ENCODE results near the gene ARHGAP26. TPM values are rescaled to one million over a fixed set of nuclear protein-coding genes. Genes with fewer than 3 reads are reported as not detected.
A peak's percentile ranks its signal among the peaks of the same experiment; 100 is the strongest.

The ARHGAP26 gene
- polyA plus RNA-seq, 1 donor (not counting 4 experiments of a cell fraction or from before 2014, with no cell fraction given), result 3.9 TPM

GRCh38 chr5:142913728-142914338, 143.7 kb downstream of the ARHGAP26 start:
- Histone ChIP-seq H3K4me3 (ENCODE audit: control insufficient read depth in 2 of 3, extremely low read depth in 1 of 3, insufficient read depth in 2 of 3, low read depth in 1 of 3, low read length in 3 of 3) (no peak overlapping the region), H3K27me3 (ENCODE audit: control insufficient read depth, extremely low read depth, insufficient read depth, low read length) (no peaks in the 10 kb centered on the region), H3K4me1 (ENCODE audit: control insufficient read depth, extremely low read depth, insufficient read depth, low read length) (peaks cover 13% of the 10 kb centered on the region), H2AFZ (ENCODE audit: control insufficient read depth, low read length) (no peak overlapping the region), H3K27ac (ENCODE audit: control insufficient read depth, insufficient read depth, low read length) (no peak overlapping the region), H3K79me2 (ENCODE audit: control insufficient read depth, insufficient read depth, low read length) (no peaks in the 10 kb centered on the region), H4K20me1 (ENCODE audit: control insufficient read depth, extremely low read depth, insufficient read depth, low read length) (no peaks in the 10 kb centered on the region), H3K36me3 (ENCODE audit: control insufficient read depth in 2 of 2, extremely low read depth in 1 of 2, insufficient read depth in 2 of 2, low read length in 2 of 2) (peaks cover 0 to 6% of the 10 kb centered on the region in 2 experiments), H3K9ac (ENCODE audit: control insufficient read depth, extremely low read depth, insufficient read depth, low read length) (no peak overlapping the region), H3K4me2 (ENCODE audit: control insufficient read depth, extremely low read depth, insufficient read depth, low read depth, low read length) (peak overlapping the region; percentile 51), H3K9me1 (ENCODE audit: control insufficient read depth, extremely low read depth, insufficient read depth, low read length) (no peaks in the 10 kb centered on the region), H3K9me3 (ENCODE audit: control insufficient read depth, low read depth, low read length) (no peaks in the 10 kb centered on the region)
- FAIRE-seq (peak; percentile 86), DNase-seq (ENCODE audit: low read depth, low spot score) (no peak)
- TF ChIP-seq EZH2 (IDR thresholded peaks at IDR 0.05; ENCODE audit: low read length) (no peak), CTCF (optimal IDR thresholded peaks at IDR 0.05 in 1 of 3, IDR thresholded peaks at IDR 0.05 in 1 of 3, conservative IDR thresholded peaks at IDR 0.05 in 1 of 3; ENCODE audit: extremely low read depth in 1 of 3, insufficient read depth in 2 of 3, low read length in 3 of 3) (peak; percentile 61 to 82 (median 64))
- dilution Hi-C loops (cut with MboI; ENCODE audit: extremely low pct_ligation_motif_present, low sequenced_read_pairs), result no loop called here

- dilution Hi-C loops (cut with MboI; ENCODE audit: extremely low pct_ligation_motif_present, low sequenced_read_pairs), result no loop called here
- TF ChIP-seq CTCF (optimal IDR thresholded peaks at IDR 0.05 in 1 of 3, IDR thresholded peaks at IDR 0.05 in 1 of 3, conservative IDR thresholded peaks at IDR 0.05 in 1 of 3; ENCODE audit: extremely low read depth in 1 of 3, insufficient read depth in 2 of 3, low read length in 3 of 3) (no peak), EZH2 (IDR thresholded peaks at IDR 0.05; ENCODE audit: low read length) (no peak)
- no peaks in the 10 kb centered on the region for H3K27me3 ChIP-seq (ENCODE audit: control insufficient read depth, extremely low read depth, insufficient read depth, low read length)
- peaks cover 13% of the 10 kb centered on the region for H3K4me1 ChIP-seq (ENCODE audit: control insufficient read depth, extremely low read depth, insufficient read depth, low read length)
- no peak overlapping the region for H3K27ac ChIP-seq (ENCODE audit: control insufficient read depth, insufficient read depth, low read length)
- H3K79me2 ChIP-seq (ENCODE audit: control insufficient read depth, insufficient read depth, low read length), result no peaks in the 10 kb centered on the region
- H3K4me3 ChIP-seq (ENCODE audit: control insufficient read depth in 2 of 3, extremely low read depth in 1 of 3, insufficient read depth in 2 of 3, low read depth in 1 of 3, low read length in 3 of 3), result no peak overlapping the region
- peaks cover 0 to 4% of the 10 kb centered on the region in 2 experiments for H3K36me3 ChIP-seq (ENCODE audit: control insufficient read depth in 2 of 2, extremely low read depth in 1 of 2, insufficient read depth in 2 of 2, low read length in 2 of 2)
- no peak overlapping the region for H3K4me2 ChIP-seq (ENCODE audit: control insufficient read depth, extremely low read depth, insufficient read depth, low read depth, low read length)
- H4K20me1 ChIP-seq (ENCODE audit: control insufficient read depth, extremely low read depth, insufficient read depth, low read length), result no peaks in the 10 kb centered on the region
- FAIRE-seq (no peak), DNase-seq (ENCODE audit: low read depth, low spot score) (no peak)
- no peak overlapping the region for H3K9ac ChIP-seq (ENCODE audit: control insufficient read depth, extremely low read depth, insufficient read depth, low read length)
- H3K9me1 ChIP-seq (ENCODE audit: control insufficient read depth, extremely low read depth, insufficient read depth, low read length), result no peaks in the 10 kb centered on the region
- no peaks in the 10 kb centered on the region for H3K9me3 ChIP-seq (ENCODE audit: control insufficient read depth, low read depth, low read length)
- H2AFZ ChIP-seq (ENCODE audit: control insufficient read depth, low read length), result no peak overlapping the region
Observed at GRCh38 chr5:142915038-142915437, 144.9 kb downstream of the ARHGAP26 start.

Data from keratinocyte (primary cell).